ENCODE data around the gene RAVER1.

DNA sequence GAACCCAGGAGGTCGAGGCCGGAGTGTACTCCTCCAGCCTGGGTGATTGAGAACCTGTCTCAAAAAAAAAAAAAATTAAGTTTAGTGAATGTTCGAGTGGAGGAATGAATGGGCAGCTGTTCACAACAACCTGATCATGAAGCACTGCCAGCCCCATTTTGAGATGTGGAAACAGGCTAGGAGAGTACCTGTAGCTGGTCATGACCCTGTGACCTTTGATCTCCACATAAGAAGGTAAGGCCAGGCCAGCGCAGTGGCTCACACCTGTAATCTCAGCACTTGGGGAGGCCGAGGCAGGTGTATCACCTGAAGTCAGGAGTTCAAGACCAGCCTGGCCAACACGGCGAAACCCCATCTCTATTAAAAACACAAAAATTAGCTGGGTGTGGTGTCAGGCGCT lies 7.6 kb downstream of the RAVER1 start:
- no peak for TF ChIP-seq EP300 (IDR thresholded peaks at IDR 0.05)
- TF ChIP-seq, protein P1, sequence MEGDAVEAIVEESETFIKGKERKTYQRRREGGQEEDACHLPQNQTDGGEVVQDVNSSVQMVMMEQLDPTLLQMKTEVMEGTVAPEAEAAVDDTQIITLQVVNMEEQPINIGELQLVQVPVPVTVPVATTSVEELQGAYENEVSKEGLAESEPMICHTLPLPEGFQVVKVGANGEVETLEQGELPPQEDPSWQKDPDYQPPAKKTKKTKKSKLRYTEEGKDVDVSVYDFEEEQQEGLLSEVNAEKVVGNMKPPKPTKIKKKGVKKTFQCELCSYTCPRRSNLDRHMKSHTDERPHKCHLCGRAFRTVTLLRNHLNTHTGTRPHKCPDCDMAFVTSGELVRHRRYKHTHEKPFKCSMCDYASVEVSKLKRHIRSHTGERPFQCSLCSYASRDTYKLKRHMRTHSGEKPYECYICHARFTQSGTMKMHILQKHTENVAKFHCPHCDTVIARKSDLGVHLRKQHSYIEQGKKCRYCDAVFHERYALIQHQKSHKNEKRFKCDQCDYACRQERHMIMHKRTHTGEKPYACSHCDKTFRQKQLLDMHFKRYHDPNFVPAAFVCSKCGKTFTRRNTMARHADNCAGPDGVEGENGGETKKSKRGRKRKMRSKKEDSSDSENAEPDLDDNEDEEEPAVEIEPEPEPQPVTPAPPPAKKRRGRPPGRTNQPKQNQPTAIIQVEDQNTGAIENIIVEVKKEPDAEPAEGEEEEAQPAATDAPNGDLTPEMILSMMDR (IDR thresholded peaks at IDR 0.05), result no peak
- no peak for TF ChIP-seq POLR2A (IDR thresholded peaks at IDR 0.05)
- TF ChIP-seq POLR2AphosphoS5 (IDR thresholded peaks at IDR 0.05), result no peak

All from sigmoid colon (tissue), 4 donors.